Thymus (tissue), 11 donors: ENCODE measurements around the gene PCMTD2. TPM values are rescaled to one million over a fixed set of nuclear protein-coding genes. Genes with fewer than 3 reads are reported as not detected.
"Not testable (repeated sequence)": the region's sequence is repeated elsewhere in the genome, so short reads cannot be mapped to it uniquely, and the experiment has no call there.

Experiments
- DNase-seq, 9 donors: peaks; one replicate each; pipeline ENCODE4 v3.0.0-alpha.2; 2013; ENCODE audit warnings: low spot score in 9 of 9, low read depth in 6 of 9, missing footprints in 1 of 9
- H3K27ac ChIP-seq, 2 donors: one replicate each; pipeline ENCODE4 v1.5.1; 2013; ENCODE audit warnings: control low read depth in 1 of 2, low read depth in 1 of 2, low read length in 1 of 2, mild to moderate bottlenecking in 1 of 2, moderate library complexity in 1 of 2
- H3K27me3 ChIP-seq, 2 donors: one replicate each; pipeline ENCODE4 v1.5.1; 2013; ENCODE audit warnings: low read length in 1 of 2; ENCODE audit not compliant: control insufficient read depth in 2 of 2, insufficient read depth in 1 of 2
- H3K36me3 ChIP-seq, 2 donors: one replicate each; pipeline ENCODE4 v1.5.1; 2013; ENCODE audit warnings: low read length in 1 of 2, mild to moderate bottlenecking in 1 of 2, moderate library complexity in 1 of 2; ENCODE audit not compliant: control insufficient read depth in 2 of 2, insufficient read depth in 2 of 2
- H3K4me1 ChIP-seq, 2 donors: one replicate each; pipeline ENCODE4 v1.5.1; 2013; ENCODE audit warnings: low read length in 2 of 2; ENCODE audit not compliant: control insufficient read depth in 2 of 2, insufficient read depth in 2 of 2
- H3K4me3 ChIP-seq, 2 donors: one replicate each; pipeline ENCODE4 v1.5.1; 2013; ENCODE audit warnings: low read length in 2 of 2, control low read depth in 1 of 2, mild to moderate bottlenecking in 1 of 2
- H3K9me3 ChIP-seq, 2 donors: one replicate each; pipeline ENCODE4 v1.5.1; 2013; ENCODE audit warnings: low read length in 1 of 2, mild to moderate bottlenecking in 1 of 2; ENCODE audit not compliant: control insufficient read depth in 2 of 2, insufficient read depth in 1 of 2
- WGBS: extraction: QIAGEN DNeasy Blood & Tissue Kit; methylation state at CpG from one replicate; pipeline ENCODE4 v1.1.7; 2013; 5-methylcytosine and 5-hydroxymethylcytosine counted together
- polyA plus RNA-seq: library from polyadenylated mRNA; stranded (reverse); fragments of 200-250 nt; gene quantifications from one replicate; pipeline ENCODE4 v1.2.3, GENCODE V29; 2013
- total RNA-seq: library from RNA; stranded (reverse); fragments of 120-200 nt; gene quantifications from one replicate; pipeline ENCODE4 v1.2.4, GENCODE V29; 2013
- donor health status: healthy.

Gene PCMTD2
- total and polyA plus RNA-seq, 2 donors: 40.6 to 123 TPM

- no peaks in the 10 kb centered on the region for H3K9me3 ChIP-seq
Measured at GRCh38 chr20:64277571-64278316, 22.2 kb downstream of the PCMTD2 start.

GRCh38 chr20:64278317-64278681 lies 22.8 kb downstream of the PCMTD2 start:
- H3K27me3 ChIP-seq: no peaks in the 10 kb centered on the region
- DNase-seq: no peak
- H3K9me3 ChIP-seq: no peaks in the 10 kb centered on the region
- H3K36me3 ChIP-seq: peaks cover 7 to 9% of the 10 kb centered on the region in 2 donors
- no peaks in the 10 kb centered on the region for H3K4me1 ChIP-seq
- 95% methylated on average over 4 of the region's 4 CpGs for WGBS
- H3K4me3 ChIP-seq: no peak overlapping the region
- no peak overlapping the region for H3K27ac ChIP-seq

More at GRCh38 chr20:64277571-64278316, 22.2 kb downstream of the PCMTD2 start:
- no peak for DNase-seq
- Histone ChIP-seq H3K4me1 (no peaks in the 10 kb centered on the region), H3K4me3 (no peak overlapping the region), H3K36me3 (peaks cover 12 to 14% of the 10 kb centered on the region in 2 donors), H3K27me3 (no peaks in the 10 kb centered on the region), H3K27ac (peak overlapping the region in 1 of 2 donors; percentile 43)
- WGBS: 94% methylated on average over 10 of the region's 10 CpGs

GRCh38 chr20:64279826-64280459 lies 24.4 kb downstream of the PCMTD2 start:
- 94% methylated on average over 7 of the region's 7 CpGs for WGBS
- Histone ChIP-seq H3K4me1 (no peaks in the 10 kb centered on the region), H3K27ac (no peak overlapping the region), H3K36me3 (peaks cover 0 to 3% of the 10 kb centered on the region in 2 donors), H3K4me3 (no peak overlapping the region), H3K27me3 (no peaks in the 10 kb centered on the region), H3K9me3 (no peaks in the 10 kb centered on the region)
- no peak for DNase-seq

GRCh38 chr20:64280460-64280843 lies 24.9 kb downstream of the PCMTD2 start:
- WGBS: 98% methylated on average over 3 of the region's 3 CpGs
- Histone ChIP-seq H3K27me3 (no peaks in the 10 kb centered on the region), H3K9me3 (peaks cover 0 to 2% of the 10 kb centered on the region in 2 donors), H3K4me3 (no peak overlapping the region), H3K4me1 (no peaks in the 10 kb centered on the region), H3K36me3 (peaks cover 0 to 3% of the 10 kb centered on the region in 2 donors), H3K27ac (no peak overlapping the region)
- DNase-seq: no peak

GRCh38 chr20:64283646-64284045 lies 28.1 kb downstream of the PCMTD2 start:
- H3K27ac ChIP-seq: no peak overlapping the region
- no peak for DNase-seq
- H3K36me3 ChIP-seq: no peaks in the 10 kb centered on the region
- no peaks in the 10 kb centered on the region for H3K4me1 ChIP-seq
- 59% methylated on average over 4 of the region's 4 CpGs for WGBS
- H3K4me3 ChIP-seq: no peak overlapping the region
- H3K9me3 ChIP-seq: peaks cover 0 to 13% of the 10 kb centered on the region in 2 donors
- H3K27me3 ChIP-seq: no peaks in the 10 kb centered on the region

GRCh38 chr20:64285579-64286446 lies 30.3 kb downstream of the PCMTD2 start:
- not testable (repeated sequence) for H3K27ac ChIP-seq, H3K27me3 ChIP-seq, H3K4me3 ChIP-seq, H3K36me3 ChIP-seq, H3K4me1 ChIP-seq, DNase-seq
- H3K9me3 ChIP-seq: peaks cover 0 to 13% of the 10 kb centered on the region in 2 donors
- WGBS: 89% methylated on average over 45 of the region's 46 CpGs

GRCh38 chr20:64286447-64287263 lies 31.1 kb downstream of the PCMTD2 start:
- H3K9me3 ChIP-seq: peaks cover 0 to 13% of the 10 kb centered on the region in 2 donors
- not testable (repeated sequence) for H3K36me3 ChIP-seq, H3K27me3 ChIP-seq, H3K4me3 ChIP-seq, DNase-seq, H3K27ac ChIP-seq, H3K4me1 ChIP-seq
- 93% methylated on average over 29 of the region's 30 CpGs for WGBS

GRCh38 chr20:64287264-64287590 lies 31.7 kb downstream of the PCMTD2 start:
- not testable (repeated sequence) for DNase-seq

More at GRCh38 chr20:64287264-64287590, 31.7 kb downstream of the PCMTD2 start:
- H3K4me3 ChIP-seq, H3K27ac ChIP-seq, H3K4me1 ChIP-seq, H3K36me3 ChIP-seq, H3K27me3 ChIP-seq: not testable (repeated sequence)
- H3K9me3 ChIP-seq: peaks cover 0 to 13% of the 10 kb centered on the region in 2 donors
- WGBS: 98% methylated on average over 3 of the region's 3 CpGs
